Psoas muscle (tissue), 8 donors: Measurements from ENCODE around the gene TBX3. TPM values are rescaled to one million over a fixed set of nuclear protein-coding genes. Genes with fewer than 3 reads are reported as not detected.
"Not testable (repeated sequence)": the region's sequence is repeated elsewhere in the genome, so short reads cannot be mapped to it uniquely, and the experiment has no call there.

Source experiments
- ATAC-seq, 4 donors: fragments of 200-7000 bp; cut with Tn5 transposase; one replicate each; pipeline ENCODE4 v1.9.1; 2020; ENCODE audit warnings: moderate library complexity in 3 of 4, mild to moderate bottlenecking in 2 of 4
- DNase-seq, 2 donors: peaks; one replicate each; pipeline ENCODE4 v3.0.0-alpha.2; 2020
- H3K27ac ChIP-seq: fragments of 200-600 bp; one replicate; pipeline ENCODE4 v1.8.0; 2022
- H3K27me3 ChIP-seq, 3 donors: fragments of 200-600 bp in 1 of 3; one replicate each; pipeline versions ENCODE4 v1.6.1 to v1.8.0; 2013 to 2022; ENCODE audit warnings: low read length in 2 of 3, mild to moderate bottlenecking in 2 of 3, moderate library complexity in 1 of 3; ENCODE audit not compliant: insufficient read depth in 3 of 3
- H3K36me3 ChIP-seq, 2 donors: fragments of 200-600 bp in 1 of 2; one replicate each; pipeline versions ENCODE4 v1.6.1 to v1.8.0; 2013 to 2022; ENCODE audit warnings: low read depth in 1 of 2, mild to moderate bottlenecking in 1 of 2, moderate library complexity in 1 of 2; ENCODE audit not compliant: insufficient read depth in 1 of 2
- H3K4me1 ChIP-seq: fragments of 200-600 bp; one replicate; pipeline ENCODE4 v1.8.0; 2022
- H3K4me3 ChIP-seq: fragments of 200-600 bp; one replicate; pipeline ENCODE4 v1.8.0; 2022; ENCODE audit warnings: mild to moderate bottlenecking
- H3K9me3 ChIP-seq: fragments of 200-600 bp; one replicate; pipeline ENCODE4 v1.8.0; 2022
- CTCF ChIP-seq: fragments of 200-600 bp; IDR thresholded peaks from one replicate; pipeline ENCODE4 v1.8.0; 2022; ENCODE audit warnings: antibody characterized with exemption
- WGBS, 3 donors: extraction: QIAGEN DNeasy Blood & Tissue Kit; methylation state at CpG; one replicate each; pipeline versions ENCODE4 v1.1.6 to v1.1.7; 2013; 5-methylcytosine and 5-hydroxymethylcytosine counted together
- intact Hi-C, 2 donors: fragments of 100-400 bp; cut with DNase I; formaldehyde crosslinking; loops; one replicate each; pipeline versions ENCODE4 v1.11.0 to v1.14.2; 2022
- long read RNA-seq, 2 donors: library from polyadenylated mRNA; unstranded; transcript quantifications; one replicate each; pipeline ENCODE4 v2.0.0, GENCODE V29; 2021
- polyA plus RNA-seq, 3 donors: library from polyadenylated mRNA; stranded (reverse); fragments of 200-250 nt; gene quantifications; one replicate each; pipeline ENCODE4 v1.2.3, GENCODE V29; 2013
- total RNA-seq, 4 donors: library from RNA; stranded (reverse); fragmentation: NEBNext Ultra II Directional in 2 of 4; extraction: Animal tissue kit (Norgen Biotek cat#: 25700) in 2 of 4; gene quantifications; one replicate each; pipeline versions ENCODE4 v1.2.1 to v1.2.4, GENCODE V29; 2021 to 2023
- donor health status: healthy with polysubstance abuse.
- donor health status: DM: no; HTN: no; CAD: no; lungs with moderate emphysema.
- donor health status: Bipolar disorder and iron deficiency.
- donor health status: healthy.
- donor health status: DM: yes; HTN: yes; CAD: no.
- donor health status: DM: no; HTN: no; CAD: no.
- donor health status: DM: no; HTN: no; CAD: no.
- donor health status: DM: yes; HTN: yes; CAD: no.

The TBX3 gene
- total RNA-seq (10 to 100 TPM in 3 of 4 donors, 1 to 10 TPM in 1; 7.4 to 50.8 (median 30.8) TPM), polyA plus RNA-seq (10 to 100 TPM in 1 of 3 donors, 1 to 10 TPM in 2; 5.0 to 15.8 (median 9.8) TPM)
- long read RNA-seq, donor 1, partial matches to known transcripts, result 18 of 18 reads
- long read RNA-seq, donor 1, other reads (novel, unspliced or antisense), result 0 of 18 reads
- long read RNA-seq, donor 2, full-length matches to known transcripts, result 2 of 16 reads
- long read RNA-seq, donor 2, partial matches to known transcripts, result 14 of 16 reads
- long read RNA-seq, donor 2, other reads (novel, unspliced or antisense), result 0 of 16 reads

- peaks cover 9% of the 10 kb centered on the region for H3K4me1 ChIP-seq
- intact Hi-C loops, result loop anchor here in 1 of 2 donors (10.0 kb wide), 1 partner anchor 541 kb away; no protein-coding TSS in a partner anchor
- peak within 1 kb of the TSS; percentile 78 for H3K4me3 ChIP-seq
- TF ChIP-seq CTCF, result peak; percentile 49
- ATAC-seq, result peak; percentile 89 to 92 (median 90)
- H3K27ac ChIP-seq, result peak within 1 kb of the TSS; percentile 90
- H3K27me3 ChIP-seq, result peaks cover 0 to 34% (median 7%) of the 10 kb centered on the region in 3 donors
- WGBS, 3 donors, result 0 to 1% (median 1%) methylated on average over 45 to 76 of the region's 76 CpGs
- H3K36me3 ChIP-seq, result peaks cover 0 to 16% of the 10 kb centered on the region in 2 donors
- DNase-seq, result peak; percentile 96 to 97
- no peaks in the 10 kb centered on the region for H3K9me3 ChIP-seq
Measured at GRCh38 chr12:114684098-114684869, at the start of gene TBX3. TSS of gene TBX3 (minus strand) at chr12:114684175. CDS start at chr12:114683200, 975 bp downstream.

- no peaks in the 10 kb centered on the region for H3K36me3 ChIP-seq
- TF ChIP-seq CTCF, result no peak
- ATAC-seq (no peak), DNase-seq (no peak)
- H3K27ac ChIP-seq, result no peak overlapping the region
- intact Hi-C loops, result no loop called here
- peaks cover 0 to 33% (median 24%) of the 10 kb centered on the region in 3 donors for H3K27me3 ChIP-seq
- no peaks in the 10 kb centered on the region for H3K9me3 ChIP-seq
- WGBS, 3 donors, result 53 to 70% (median 57%) methylated on average over 4 of the region's 4 CpGs
- no peaks in the 10 kb centered on the region for H3K4me1 ChIP-seq
- H3K4me3 ChIP-seq, result no peak overlapping the region
Measured at GRCh38 chr12:114732426-114733030, 48.6 kb upstream of the TBX3 start.

GRCh38 chr12:114729731-114730130 lies 45.8 kb upstream of the TBX3 start:
- Histone ChIP-seq H3K27me3 (peaks cover 0 to 12% (median 8%) of the 10 kb centered on the region in 3 donors), H3K36me3 (no peaks in the 10 kb centered on the region), H3K27ac (no peak overlapping the region), H3K9me3 (no peaks in the 10 kb centered on the region), H3K4me3 (no peak overlapping the region), H3K4me1 (peaks cover 7% of the 10 kb centered on the region)
- DNase-seq (no peak), ATAC-seq (no peak)
- intact Hi-C loops, result no loop called here
- 78 to 86% (median 82%) methylated on average over 3 of the region's 3 CpGs for WGBS, 3 donors
- no peak for TF ChIP-seq CTCF

GRCh38 chr12:114726092-114726710 lies 42.2 kb upstream of the TBX3 start:
- TF ChIP-seq CTCF, result no peak
- no peak overlapping the region for H3K27ac ChIP-seq
- intact Hi-C loops, result no loop called here
- no peaks in the 10 kb centered on the region for H3K36me3 ChIP-seq
- H3K9me3 ChIP-seq, result no peaks in the 10 kb centered on the region
- WGBS, 3 donors, result 42 to 46% (median 44%) methylated on average over 7 of the region's 7 CpGs
- peak in 3 of 4 donors; percentile 78 to 91 (median 91) for ATAC-seq
- no peaks in the 10 kb centered on the region for H3K27me3 ChIP-seq
- H3K4me1 ChIP-seq, result peaks cover 7% of the 10 kb centered on the region
- no peak overlapping the region for H3K4me3 ChIP-seq
- DNase-seq, result no peak

- H3K36me3 ChIP-seq, DNase-seq, ATAC-seq, H3K4me1 ChIP-seq, H3K9me3 ChIP-seq, intact Hi-C loops, H3K4me3 ChIP-seq, H3K27ac ChIP-seq, H3K27me3 ChIP-seq: not testable (repeated sequence)
- 84 to 91% (median 88%) methylated on average over 5 of the region's 5 CpGs for WGBS, 3 donors
Measured at GRCh38 chr12:114722176-114722575, 38.2 kb upstream of the TBX3 start.
